IMR-90 (cell line): ENCODE results near the gene DDX10.

ENCODE experiments used
- BHLHE40 ChIP-seq: fragments of 150-350 bp; IDR thresholded peaks from 2 replicates; pipeline ENCODE4 v1.6.1; 2016; ENCODE audit warnings: mild to moderate bottlenecking, low read depth, low read length
- CEBPB ChIP-seq: IDR thresholded peaks from 2 replicates; pipeline ENCODE4 v1.6.1; 2012; ENCODE audit warnings: low read depth, low read length, improper control_type of control experiment
- CTCF ChIP-seq: conservative IDR thresholded peaks from 2 replicates; pipeline ENCODE4 v1.5.1; 2012; ENCODE audit warnings: mild to moderate bottlenecking, low read depth, low read length, improper control_type of control experiment
- ELK1 ChIP-seq: fragments of 150-350 bp; IDR thresholded peaks from 2 replicates; pipeline ENCODE4 v1.6.1; 2016; ENCODE audit warnings: low read depth, mild to moderate bottlenecking, low read length, moderate library complexity, borderline replicate concordance
- FOS ChIP-seq: fragments of 150-350 bp; IDR thresholded peaks from 2 replicates; pipeline ENCODE4 v1.6.1; 2016; ENCODE audit warnings: low read depth, low read length
- MAZ ChIP-seq: IDR thresholded peaks from 2 replicates; pipeline ENCODE4 v1.6.1; 2012; ENCODE audit warnings: low read depth, mild to moderate bottlenecking, low read length, improper control_type of control experiment, moderate library complexity, borderline replicate concordance
- MXI1 ChIP-seq: IDR thresholded peaks from 2 replicates; pipeline ENCODE4 v1.6.1; 2012; ENCODE audit warnings: low read depth, mild to moderate bottlenecking, low read length, moderate library complexity, borderline replicate concordance
- POLR2A ChIP-seq: IDR thresholded peaks from 2 replicates; pipeline ENCODE4 v1.6.1; 2012; ENCODE audit warnings: mild to moderate bottlenecking, low read depth, low read length
- RAD21 ChIP-seq: IDR thresholded peaks from 2 replicates; pipeline ENCODE4 v1.6.1; 2012; ENCODE audit warnings: low read length, improper control_type of control experiment
- RCOR1 ChIP-seq: IDR thresholded peaks from 2 replicates; pipeline ENCODE4 v1.6.1; 2012; ENCODE audit warnings: mild to moderate bottlenecking, low read length, improper control_type of control experiment; ENCODE audit not compliant: insufficient replicate concordance
- RFX5 ChIP-seq: IDR thresholded peaks from 2 replicates; pipeline ENCODE4 v1.8.0; 2012; ENCODE audit warnings: low read depth, mild to moderate bottlenecking, low read length, moderate library complexity
- SMC3 ChIP-seq: fragments of 150-350 bp; IDR thresholded peaks from 2 replicates; pipeline ENCODE4 v1.6.1; 2016; ENCODE audit warnings: low read depth, mild to moderate bottlenecking, antibody characterized with exemption, low read length, moderate library complexity
- USF2 ChIP-seq: fragments of 150-350 bp; IDR thresholded peaks from 2 replicates; pipeline ENCODE4 v1.6.1; 2017; ENCODE audit warnings: mild to moderate bottlenecking, antibody characterized with exemption, low read length, low read depth

GRCh38 chr11:108669286-108669685, 4.4 kb downstream of the DDX10 start:
- no peak for TF ChIP-seq RAD21
- TF ChIP-seq POLR2A, result no peak
- TF ChIP-seq CTCF, result no peak
- no peak for TF ChIP-seq CEBPB
- no peak for TF ChIP-seq USF2
- no peak for TF ChIP-seq FOS
- no peak for TF ChIP-seq ELK1
- TF ChIP-seq MXI1, result no peak
- no peak for TF ChIP-seq RFX5
- no peak for TF ChIP-seq RCOR1
- no peak for TF ChIP-seq MAZ
- no peak for TF ChIP-seq SMC3
- TF ChIP-seq BHLHE40, result no peak
